GM23338 (cell line): ENCODE data around the gene XAB2. TPM values are rescaled to one million over a fixed set of nuclear protein-coding genes. Genes with fewer than 3 reads are reported as not detected.

Experiments used
- ATAC-seq: fragments of 200-7000 bp; cut with Tn5 transposase; 3 replicates; pipeline ENCODE4 v1.9.1; 2020
- DNase-seq: peaks from one replicate; pipeline ENCODE4 v3.0.0-alpha.2; 2015; ENCODE audit warnings: low spot score
- H2AFZ ChIP-seq: fragments of 200-600 bp; sonication (generic); 2 replicates; pipeline ENCODE4 v1.8.0; 2016; ENCODE audit warnings: antibody characterized with exemption, mild to moderate bottlenecking, moderate library complexity
- H3F3A ChIP-seq: fragments of 200-600 bp; sonication (generic); replicated peaks from 2 replicates; pipeline ENCODE4 v1.8.0; 2017; ENCODE audit warnings: antibody characterized with exemption, mixed run types, low read depth
- H3K27ac ChIP-seq: fragments of 200-600 bp; sonication (generic); 2 replicates; pipeline ENCODE4 v1.6.1; 2016; ENCODE audit warnings: low read depth
- H3K27me3 ChIP-seq: fragments of 200-600 bp; sonication (generic); 2 replicates; pipeline ENCODE4 v1.8.0; 2016; ENCODE audit warnings: mild to moderate bottlenecking, mixed run types, moderate library complexity; ENCODE audit not compliant: insufficient read depth
- H3K36me3 ChIP-seq: fragments of 200-600 bp; sonication (generic); 2 replicates; pipeline ENCODE4 v1.8.0; 2016; ENCODE audit warnings: mild to moderate bottlenecking; ENCODE audit not compliant: insufficient read depth
- H3K4me1 ChIP-seq: fragments of 200-600 bp; sonication (generic); 2 replicates; pipeline ENCODE4 v1.8.0; 2016; ENCODE audit warnings: mild to moderate bottlenecking, moderate library complexity; ENCODE audit not compliant: insufficient read depth
- H3K4me2 ChIP-seq: fragments of 200-600 bp; sonication (generic); 2 replicates; pipeline ENCODE4 v1.7.1; 2017; ENCODE audit warnings: mixed run types
- H3K4me3 ChIP-seq: fragments of 200-600 bp; sonication (generic); 2 replicates; pipeline ENCODE4 v1.6.1; 2016; ENCODE audit warnings: mixed run types
- H3K79me2 ChIP-seq: fragments of 200-600 bp; sonication (generic); replicated peaks from 2 replicates; pipeline ENCODE4 v1.8.0; 2017; ENCODE audit warnings: mild to moderate bottlenecking; ENCODE audit not compliant: insufficient read depth
- H3K9me2 ChIP-seq: fragments of 200-600 bp; sonication (generic); 2 replicates; pipeline ENCODE4 v1.8.0; 2017; ENCODE audit not compliant: insufficient read depth
- H4K20me1 ChIP-seq: fragments of 200-600 bp; sonication (generic); replicated peaks from 2 replicates; pipeline ENCODE4 v1.8.0; 2017; ENCODE audit warnings: mild to moderate bottlenecking; ENCODE audit not compliant: insufficient read depth
- H3K27ac Mint-ChIP-seq: 2 replicates; pipeline ENCODE4 v1.8.0; 2020; ENCODE audit warnings: inconsistent platforms, mild to moderate bottlenecking, moderate library complexity, mixed read lengths
- H3K27me3 Mint-ChIP-seq: 3 replicates; pipeline ENCODE4 v1.8.0; 2022; ENCODE audit warnings: low read depth, mild to moderate bottlenecking, moderate library complexity, mixed read lengths, inconsistent platforms; ENCODE audit not compliant: insufficient read depth, poor library complexity
- H3K36me3 Mint-ChIP-seq: 3 replicates; pipeline ENCODE4 v1.8.0; 2021; ENCODE audit warnings: low read depth, mild to moderate bottlenecking, inconsistent platforms, moderate library complexity, mixed read lengths
- H3K4me1 Mint-ChIP-seq: 3 replicates; pipeline ENCODE4 v1.8.0; 2020; ENCODE audit warnings: mild to moderate bottlenecking, inconsistent platforms, mixed read lengths
- H3K4me3 Mint-ChIP-seq: 3 replicates; pipeline ENCODE4 v1.8.0; 2021; ENCODE audit warnings: moderate library complexity, mild to moderate bottlenecking, inconsistent platforms, mixed read lengths
- H3K9me3 Mint-ChIP-seq: 3 replicates; pipeline ENCODE4 v1.8.0; 2020; ENCODE audit warnings: moderate library complexity, mild to moderate bottlenecking, inconsistent platforms, mixed read lengths
- CREB1 ChIP-seq: fragments of 250-450 bp; sonication (Bioruptor Pico); IDR thresholded peaks from 2 replicates; pipeline ENCODE4 v1.5.0; 2020; ENCODE audit warnings: low read depth, mild to moderate bottlenecking, moderate library complexity
- CTCF ChIP-seq, 2 experiments: fragments of 200-600 bp in 1 of 2; sonication (generic) in 1 of 2; conservative IDR thresholded peaks; 2 replicates each; pipeline versions ENCODE4 v1.5.1 to v1.6.1; 2016 to 2017; ENCODE audit warnings: antibody characterized with exemption in 2 of 2, low read depth in 2 of 2, mild to moderate bottlenecking in 2 of 2, moderate library complexity in 1 of 2
- EZH2 ChIP-seq: fragments of 200-600 bp; sonication (generic); IDR thresholded peaks from one replicate; pipeline ENCODE4 v1.8.0; 2017; ENCODE audit warnings: antibody characterized with exemption, mild to moderate bottlenecking, low read depth; ENCODE audit not compliant: unreplicated experiment
- EZH2phosphoT487 ChIP-seq: fragments of 200-600 bp; sonication (generic); IDR thresholded peaks from one replicate; pipeline ENCODE4 v1.8.1; 2018; ENCODE audit warnings: antibody characterized with exemption; ENCODE audit not compliant: unreplicated experiment
- JUNB ChIP-seq: IDR thresholded peaks from one replicate; pipeline ENCODE4 v1.6.1; 2016; ENCODE audit warnings: antibody characterized with exemption; ENCODE audit not compliant: unreplicated experiment
- NANOG ChIP-seq: IDR thresholded peaks from 2 replicates; pipeline ENCODE4 v1.6.1; 2016; ENCODE audit warnings: antibody characterized with exemption, borderline replicate concordance
- POLR2AphosphoS5 ChIP-seq: IDR thresholded peaks from 2 replicates; pipeline ENCODE4 v1.6.1; 2016; ENCODE audit warnings: antibody characterized with exemption, low read depth
- REST ChIP-seq: IDR thresholded peaks from one replicate; pipeline ENCODE4 v1.6.1; 2018; ENCODE audit warnings: antibody characterized with exemption; ENCODE audit not compliant: unreplicated experiment
- STAT1 ChIP-seq: IDR thresholded peaks from one replicate; pipeline ENCODE4 v1.6.1; 2016; ENCODE audit warnings: antibody characterized with exemption; ENCODE audit not compliant: unreplicated experiment
- ZNF114 ChIP-seq: fragments of 250-450 bp; sonication (Bioruptor Pico); IDR thresholded peaks from 2 replicates; pipeline ENCODE4 v1.5.0; 2020; ENCODE audit warnings: mild to moderate bottlenecking, moderate library complexity
- ZNF331 ChIP-seq: fragments of 250-450 bp; sonication (Bioruptor Pico); IDR thresholded peaks from 2 replicates; pipeline ENCODE4 v1.5.0; 2020; ENCODE audit warnings: low read depth, mild to moderate bottlenecking, moderate library complexity
- ZNF462 ChIP-seq: fragments of 250-450 bp; sonication (Bioruptor Pico); IDR thresholded peaks from 2 replicates; pipeline ENCODE4 v1.5.0; 2020; ENCODE audit warnings: mild to moderate bottlenecking, moderate library complexity
- polyA plus RNA-seq: library from polyadenylated mRNA; unstranded; fragments of >200 nt; fragmentation: Nextera tagmentation; extraction: Ambion mirVana; gene quantifications from 2 replicates; pipeline ENCODE4 v1.2.1, GENCODE V29; 2016
- total RNA-seq: library from RNA; depleted of rRNA; stranded (reverse); fragments of >200 nt; shearing (Covaris generic); gene quantifications from 2 replicates; pipeline ENCODE4 v1.2.3, GENCODE V29; 2014
- TF ChIP-seq, protein P1 (sequence below): IDR thresholded peaks from 2 replicates; pipeline ENCODE4 v1.6.1; 2016; ENCODE audit warnings: antibody characterized with exemption

Gene XAB2
- total and polyA plus RNA-seq, 2 experiments from 2014 or later: 18.4 to 69.0 TPM

DNA sequence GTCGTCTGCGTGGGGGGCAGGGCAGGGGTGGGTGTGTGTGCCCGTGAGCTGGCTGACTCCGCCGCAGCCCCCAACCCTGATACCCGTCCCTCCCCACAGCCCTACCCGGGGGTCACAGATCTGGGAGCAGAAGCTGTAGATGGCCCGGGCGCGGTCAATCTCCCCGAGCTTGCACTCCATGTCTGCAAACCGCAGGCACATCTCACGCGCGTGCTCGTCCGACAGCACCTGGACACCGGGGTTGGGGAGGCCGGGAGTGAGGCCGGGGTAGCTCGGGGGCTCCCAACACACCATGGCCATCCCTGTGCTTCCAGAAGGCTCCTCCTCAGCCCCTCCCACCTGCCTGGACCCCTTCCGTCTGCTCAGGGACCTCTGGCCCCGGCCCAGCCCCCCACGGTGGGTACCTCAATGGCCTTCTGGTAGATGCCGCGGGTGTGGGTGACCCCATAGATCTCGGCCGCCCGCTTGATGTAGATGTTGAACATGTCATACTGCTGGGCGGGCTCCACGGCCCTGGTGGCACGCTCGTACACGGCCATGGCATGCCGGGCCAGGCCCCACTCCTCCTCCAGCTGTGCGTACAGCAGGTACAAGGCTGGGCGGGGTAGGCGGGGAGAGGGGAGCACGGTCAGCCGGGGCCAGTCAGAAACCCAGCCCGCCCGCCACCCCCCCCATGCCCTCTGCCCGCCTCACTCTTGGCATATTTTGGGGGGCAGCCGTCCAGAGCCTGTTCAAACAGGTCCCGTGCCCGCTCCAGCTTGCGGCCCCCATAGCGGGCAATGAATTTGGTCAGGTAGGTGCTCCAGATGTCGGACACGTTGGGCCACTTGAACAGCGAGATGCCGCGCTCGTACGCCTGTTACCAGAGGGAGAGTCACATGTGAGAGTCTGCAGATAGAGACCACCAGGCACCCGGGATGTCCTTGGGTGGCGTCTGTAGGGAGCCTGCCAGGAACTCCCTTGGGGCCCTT lies 8.6 kb downstream of the XAB2 start:
- no peaks in the 10 kb centered on the region for H3K9me3 Mint-ChIP-seq
- H3K4me1 Mint-ChIP-seq: no peaks in the 10 kb centered on the region
- DNase-seq: no peak
- no peaks in the 10 kb centered on the region; the same call in 1 of the 2 replicates for H3K36me3 ChIP-seq
- no peaks in the 10 kb centered on the region for H3F3A ChIP-seq
- no peak overlapping the region for H2AFZ ChIP-seq
- no peaks in the 10 kb centered on the region for H3K79me2 ChIP-seq
- H3K27ac Mint-ChIP-seq: no peak overlapping the region
- H3K4me3 Mint-ChIP-seq: no peak overlapping the region
- H3K9me2 ChIP-seq: no peaks in the 10 kb centered on the region
- no peaks in the 10 kb centered on the region for H3K27me3 ChIP-seq
- no peak overlapping the region for H3K4me3 ChIP-seq
- H3K36me3 Mint-ChIP-seq: peaks cover 36% of the 10 kb centered on the region
- no peak for ATAC-seq
- H3K4me2 ChIP-seq: no peak overlapping the region
- no peak for TF ChIP-seq STAT1
- TF ChIP-seq CREB1 (CRISPR knock-in tag): no peak
- no peak for TF ChIP-seq POLR2AphosphoS5
- TF ChIP-seq NANOG: no peak
- no peak for TF ChIP-seq REST
- no peak for TF ChIP-seq ZNF331 (CRISPR knock-in tag)
- no peak for TF ChIP-seq ZNF462 (CRISPR knock-in tag)
- TF ChIP-seq, protein P1, sequence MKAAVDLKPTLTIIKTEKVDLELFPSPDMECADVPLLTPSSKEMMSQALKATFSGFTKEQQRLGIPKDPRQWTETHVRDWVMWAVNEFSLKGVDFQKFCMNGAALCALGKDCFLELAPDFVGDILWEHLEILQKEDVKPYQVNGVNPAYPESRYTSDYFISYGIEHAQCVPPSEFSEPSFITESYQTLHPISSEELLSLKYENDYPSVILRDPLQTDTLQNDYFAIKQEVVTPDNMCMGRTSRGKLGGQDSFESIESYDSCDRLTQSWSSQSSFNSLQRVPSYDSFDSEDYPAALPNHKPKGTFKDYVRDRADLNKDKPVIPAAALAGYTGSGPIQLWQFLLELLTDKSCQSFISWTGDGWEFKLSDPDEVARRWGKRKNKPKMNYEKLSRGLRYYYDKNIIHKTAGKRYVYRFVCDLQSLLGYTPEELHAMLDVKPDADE: no peak
- no peak for TF ChIP-seq CTCF (conservative IDR thresholded peaks at IDR 0.05; ENCODE audit: low read depth in 2 of 2)
- no peak for TF ChIP-seq EZH2
- no peak for TF ChIP-seq EZH2phosphoT487
- no peak for TF ChIP-seq JUNB
- no peak for TF ChIP-seq ZNF114
- H4K20me1 ChIP-seq: no peaks in the 10 kb centered on the region; the same call in none of the 2 replicates
- H3K27me3 Mint-ChIP-seq: peaks cover 12% of the 10 kb centered on the region
- H3K27ac ChIP-seq: no peak overlapping the region
- H3K4me1 ChIP-seq: no peaks in the 10 kb centered on the region
